Osteoblast (primary cell): ENCODE measurements around the gene ZNF326. TPM values are rescaled to one million over a fixed set of nuclear protein-coding genes. Genes with fewer than 3 reads are reported as not detected.
A peak's percentile ranks its signal among the peaks of the same experiment; 100 is the strongest.

Experiments used
- DNase-seq: peaks from one replicate; pipeline ENCODE4 v3.0.0; 2011; ENCODE audit warnings: low spot score, mixed read lengths; ENCODE audit not compliant: insufficient read length; ENCODE audit errors: missing footprints
- H2AFZ ChIP-seq: 2 replicates; pipeline ENCODE4 v1.6.0; 2011; ENCODE audit warnings: mild to moderate bottlenecking, low read length
- H3K27ac ChIP-seq: 2 replicates; pipeline ENCODE4 v1.5.1; 2011; ENCODE audit warnings: mild to moderate bottlenecking, low read depth, low read length, moderate library complexity
- H3K27me3 ChIP-seq: 2 replicates; pipeline ENCODE4 v1.6.0; 2012; ENCODE audit warnings: mild to moderate bottlenecking, control low read depth, inconsistent platforms, low read length, moderate library complexity; ENCODE audit not compliant: insufficient read depth
- H3K36me3 ChIP-seq: 2 replicates; pipeline ENCODE4 v1.5.1; 2011; ENCODE audit warnings: mild to moderate bottlenecking, low read length, control low read depth, moderate library complexity; ENCODE audit not compliant: insufficient read depth
- H3K4me1 ChIP-seq: 2 replicates; pipeline ENCODE4 v1.5.1; 2011; ENCODE audit warnings: mild to moderate bottlenecking, low read length, control low read depth, moderate library complexity; ENCODE audit not compliant: insufficient read depth
- H3K4me2 ChIP-seq: 2 replicates; pipeline ENCODE4 v1.6.0; 2011; ENCODE audit warnings: mild to moderate bottlenecking, low read length; ENCODE audit not compliant: insufficient read depth
- H3K4me3 ChIP-seq: fragments of 200-600 bp; sonication (generic); 3 replicates; pipeline ENCODE4 v1.5.1; 2012; ENCODE audit warnings: mild to moderate bottlenecking, low read length, inconsistent platforms; ENCODE audit not compliant: insufficient read depth
- H3K79me2 ChIP-seq: 2 replicates; pipeline ENCODE4 v1.6.0; 2012; ENCODE audit warnings: mild to moderate bottlenecking, low read length, control low read depth, inconsistent platforms; ENCODE audit not compliant: insufficient read depth
- H3K9me3 ChIP-seq: 2 replicates; pipeline ENCODE4 v1.5.1; 2011; ENCODE audit warnings: low read depth, low read length, control low read depth
- H4K20me1 ChIP-seq: 2 replicates; pipeline ENCODE4 v1.6.0; 2012; ENCODE audit warnings: mild to moderate bottlenecking, low read length, control low read depth; ENCODE audit not compliant: insufficient read depth
- CTCF ChIP-seq: IDR thresholded peaks from 2 replicates; pipeline ENCODE4 v1.5.1; 2011; ENCODE audit warnings: mild to moderate bottlenecking, low read depth, low read length, moderate library complexity; ENCODE audit errors: extremely low read depth
- total RNA-seq: library from RNA; depleted of rRNA; stranded (reverse); fragments of >200 nt; gene quantifications from 2 replicates; pipeline ENCODE4 v1.2.3, GENCODE V29; 2012

The ZNF326 gene
- 10.9 and 15.3 TPM in 2 replicates for total RNA-seq

GRCh38 chr1:89994805-89995597, at the start of gene ZNF326:
ZNF326 (plus strand) TSS chr1:89995110; CDS start chr1:89995258, 148 bp downstream.
- peak; percentile 99 for DNase-seq
- TF ChIP-seq CTCF: no peak
- Histone ChIP-seq H3K27ac (peak within 1 kb of the TSS; percentile 86), H3K4me1 (peaks cover 32% of the 10 kb centered on the region), H3K79me2 (peaks cover 48% of the 10 kb centered on the region), H3K36me3 (no peaks in the 10 kb centered on the region), H3K4me2 (peak within 1 kb of the TSS; percentile 84), H3K9me3 (no peaks in the 10 kb centered on the region), H2AFZ (peak within 1 kb of the TSS; percentile 85), H3K27me3 (no peaks in the 10 kb centered on the region), H4K20me1 (peaks cover 16% of the 10 kb centered on the region), H3K4me3 (peak within 1 kb of the TSS; percentile 84)

GRCh38 chr1:89945852-89946476, 48.9 kb upstream of the ZNF326 start:
- no peaks in the 10 kb centered on the region for H3K9me3 ChIP-seq
- H2AFZ ChIP-seq: no peak overlapping the region
- H3K27me3 ChIP-seq: no peaks in the 10 kb centered on the region
- H3K4me2 ChIP-seq: no peak overlapping the region
- no peak overlapping the region for H3K4me3 ChIP-seq
- peaks cover 15% of the 10 kb centered on the region for H3K4me1 ChIP-seq
- TF ChIP-seq CTCF: no peak
- no peaks in the 10 kb centered on the region for H3K79me2 ChIP-seq
- no peak overlapping the region for H3K27ac ChIP-seq
- no peaks in the 10 kb centered on the region for H3K36me3 ChIP-seq
- no peaks in the 10 kb centered on the region for H4K20me1 ChIP-seq
- DNase-seq: no peak

- no peak overlapping the region for H3K27ac ChIP-seq
- no peaks in the 10 kb centered on the region for H4K20me1 ChIP-seq
- H3K27me3 ChIP-seq: no peaks in the 10 kb centered on the region
- no peak overlapping the region for H3K4me2 ChIP-seq
- no peak overlapping the region for H3K4me3 ChIP-seq
- H3K4me1 ChIP-seq: peaks cover 17% of the 10 kb centered on the region
- DNase-seq: no peak
- no peaks in the 10 kb centered on the region for H3K36me3 ChIP-seq
- H2AFZ ChIP-seq: no peak overlapping the region
- no peaks in the 10 kb centered on the region for H3K9me3 ChIP-seq
- H3K79me2 ChIP-seq: no peaks in the 10 kb centered on the region
- no peak for TF ChIP-seq CTCF
Observed at GRCh38 chr1:89946532-89946931, 48.4 kb upstream of the ZNF326 start.

- Histone ChIP-seq H4K20me1 (no peaks in the 10 kb centered on the region), H3K4me2 (no peak overlapping the region), H3K36me3 (no peaks in the 10 kb centered on the region), H3K9me3 (no peaks in the 10 kb centered on the region), H3K79me2 (no peaks in the 10 kb centered on the region), H3K27me3 (no peaks in the 10 kb centered on the region), H3K4me3 (no peak overlapping the region), H3K4me1 (peaks cover 23% of the 10 kb centered on the region), H3K27ac (no peak overlapping the region), H2AFZ (no peak overlapping the region)
- DNase-seq: no peak
- no peak for TF ChIP-seq CTCF
Observed at GRCh38 chr1:89948722-89949345, 46.1 kb upstream of the ZNF326 start.
